NCI-H2107 treated with DMSO at 0.1 percent for 48 hours (cell line): ENCODE data around the gene RPL32.
"Not testable (repeated sequence)": the region's sequence is repeated elsewhere in the genome, so short reads cannot be mapped to it uniquely, and the experiment has no call there.

Experiments used
- DNase-seq: peaks from one replicate; lab custom pipeline; 2025; ENCODE audit not compliant: unreplicated experiment; lab: John Stamatoyannopoulos, UW

Gene RPL32

GRCh38 chr3:12868039-12869034 lies 27.0 kb upstream of the RPL32 start:
- peak; percentile 12 for DNase-seq

GRCh38 chr3:12866836-12867235 lies 25.5 kb upstream of the RPL32 start:
- DNase-seq: no peak

- DNase-seq: no peak
Measured at GRCh38 chr3:12865271-12865670, 23.9 kb upstream of the RPL32 start.

- DNase-seq: no peak
Measured at GRCh38 chr3:12862387-12862786, 21.0 kb upstream of the RPL32 start.

GRCh38 chr3:12861611-12862010 lies 20.2 kb upstream of the RPL32 start:
- no peak for DNase-seq

GRCh38 chr3:12859840-12860239 lies 18.5 kb upstream of the RPL32 start:
- DNase-seq: no peak

GRCh38 chr3:12856626-12857025 lies 15.3 kb upstream of the RPL32 start:
- no peak for DNase-seq

GRCh38 chr3:12854565-12854964 lies 13.2 kb upstream of the RPL32 start:
- DNase-seq: no peak

GRCh38 chr3:12853847-12854246 lies 12.5 kb upstream of the RPL32 start:
- not testable (repeated sequence) for DNase-seq

GRCh38 chr3:12852201-12852600 lies 10.8 kb upstream of the RPL32 start:
- no peak for DNase-seq

- DNase-seq: no peak
Measured at GRCh38 chr3:12845811-12846210, 4.4 kb upstream of the RPL32 start.

- no peak for DNase-seq
Measured at GRCh38 chr3:12842469-12842868, 1.1 kb upstream of the RPL32 start.

GRCh38 chr3:12841970-12842328 lies 584 bp upstream of the RPL32 start:
- DNase-seq: no peak

GRCh38 chr3:12840591-12841148 lies 695 bp downstream of the RPL32 start:
- no peak for DNase-seq

GRCh38 chr3:12840148-12840547 lies 1.2 kb downstream of the RPL32 start:
- not testable (repeated sequence) for DNase-seq

- no peak for DNase-seq
Measured at GRCh38 chr3:12839156-12839946, 2.0 kb downstream of the RPL32 start.

- no peak for DNase-seq
Measured at GRCh38 chr3:12838179-12838965, 3.0 kb downstream of the RPL32 start.

- DNase-seq: no peak
Measured at GRCh38 chr3:12837295-12837986, 3.9 kb downstream of the RPL32 start.

GRCh38 chr3:12835052-12835665 lies 6.2 kb downstream of the RPL32 start:
- DNase-seq: peak; percentile 10
